HG03095 (cell line): ENCODE measurements around the gene TMEM209.
"Not testable (repeated sequence)": the region's sequence is repeated elsewhere in the genome, so short reads cannot be mapped to it uniquely, and the experiment has no call there.

Source experiments
- ATAC-seq: cut with Tn5 transposase; IDR thresholded peaks from one replicate; pipeline ENCODE4 v1.9.1; 2021; ENCODE audit warnings: moderate library complexity; ENCODE audit not compliant: unreplicated experiment

TMEM209 gene

DNA sequence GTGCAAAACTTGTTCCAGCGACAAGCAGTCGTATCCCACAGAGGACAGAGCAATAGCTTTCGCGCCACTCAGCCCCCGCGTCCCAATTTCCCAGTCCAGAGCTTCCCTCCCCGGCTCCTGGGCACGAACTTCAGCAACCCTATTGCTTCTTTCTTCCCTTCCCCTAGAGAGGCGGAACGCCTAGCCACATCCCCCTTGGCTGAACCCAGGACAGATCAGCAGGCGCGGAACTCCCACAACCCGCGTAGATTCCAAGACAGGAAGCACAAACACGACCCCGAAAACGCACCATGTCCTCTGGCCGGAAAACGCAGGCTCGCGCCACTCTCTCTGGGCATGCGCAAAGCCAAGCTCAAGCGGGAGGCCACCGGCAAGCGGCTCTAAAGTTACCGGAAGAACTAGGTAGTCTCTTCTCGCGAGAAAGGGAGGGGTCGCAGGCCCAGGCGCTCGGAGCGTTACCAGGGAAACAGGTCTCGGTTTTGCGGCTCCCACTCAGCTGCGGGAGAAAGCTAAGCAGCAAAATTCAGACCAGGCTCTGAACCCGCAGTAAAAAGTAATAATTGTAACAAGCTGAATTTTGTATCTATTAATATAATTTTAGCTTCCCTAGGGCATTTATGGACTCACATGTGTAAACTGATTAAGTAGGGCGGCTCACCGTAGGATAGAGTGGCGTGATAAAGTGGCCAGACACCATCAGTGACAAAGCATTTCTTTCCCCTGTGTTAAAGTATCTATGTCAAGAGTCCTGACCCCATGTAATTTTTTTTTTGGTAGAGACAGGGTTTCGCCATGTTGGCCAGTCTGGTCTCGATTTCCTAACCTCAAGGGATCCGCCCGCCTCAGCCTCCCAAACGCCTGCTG is at the start of gene TMEM209:
TSS of gene TMEM209 (minus strand) at position 323 of the 864 bp plus-strand sequence. CDS start at position 292, 31 bp downstream.
- ATAC-seq: peak; percentile 93

GRCh38 chr7:130254555-130254954 is 49.3 kb upstream of the TMEM209 start:
- no peak for ATAC-seq

GRCh38 chr7:130249626-130250025 is 44.4 kb upstream of the TMEM209 start:
- not testable (repeated sequence) for ATAC-seq

DNA sequence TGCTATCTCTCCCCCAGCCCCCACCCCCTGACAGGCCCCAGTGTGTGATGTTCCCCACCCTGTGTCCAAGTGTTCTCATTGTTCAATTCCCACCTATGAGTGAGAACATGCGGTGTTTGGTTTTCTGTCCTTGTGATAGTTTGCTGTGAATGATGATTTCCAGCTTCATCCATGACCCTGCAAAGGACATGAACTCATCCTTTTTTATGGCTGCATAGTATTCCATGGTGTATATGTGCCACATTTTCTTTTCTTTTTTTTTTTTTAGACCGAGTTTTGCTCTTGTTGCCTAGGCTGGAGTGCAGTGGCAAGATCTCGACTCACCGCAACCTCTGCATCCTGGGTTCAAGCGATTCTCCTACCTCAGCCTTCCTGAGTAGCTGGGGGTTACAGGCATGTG is 43.6 kb upstream of the TMEM209 start:
- ATAC-seq: not testable (repeated sequence)

DNA sequence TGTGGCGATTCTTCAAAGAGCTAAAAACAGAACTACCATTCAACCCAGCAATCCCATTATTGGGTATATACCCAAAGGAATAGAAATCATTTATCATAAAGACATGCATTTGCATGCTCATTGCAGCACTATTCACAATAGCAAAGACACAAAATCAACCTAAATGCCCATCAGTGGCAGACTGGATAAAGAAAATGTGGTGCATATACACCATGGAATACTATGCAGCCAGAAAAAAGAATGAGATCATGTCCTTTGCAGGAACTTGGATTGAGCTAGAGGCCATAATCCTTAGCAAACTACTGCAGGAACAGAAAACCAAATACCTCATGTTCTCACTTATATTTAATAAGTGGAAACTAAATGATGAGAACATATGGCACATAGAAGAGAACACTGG is 41.3 kb upstream of the TMEM209 start:
- ATAC-seq: not testable (repeated sequence)

- ATAC-seq: not testable (repeated sequence)
Measured at GRCh38 chr7:130243486-130243885, 38.3 kb upstream of the TMEM209 start.

DNA sequence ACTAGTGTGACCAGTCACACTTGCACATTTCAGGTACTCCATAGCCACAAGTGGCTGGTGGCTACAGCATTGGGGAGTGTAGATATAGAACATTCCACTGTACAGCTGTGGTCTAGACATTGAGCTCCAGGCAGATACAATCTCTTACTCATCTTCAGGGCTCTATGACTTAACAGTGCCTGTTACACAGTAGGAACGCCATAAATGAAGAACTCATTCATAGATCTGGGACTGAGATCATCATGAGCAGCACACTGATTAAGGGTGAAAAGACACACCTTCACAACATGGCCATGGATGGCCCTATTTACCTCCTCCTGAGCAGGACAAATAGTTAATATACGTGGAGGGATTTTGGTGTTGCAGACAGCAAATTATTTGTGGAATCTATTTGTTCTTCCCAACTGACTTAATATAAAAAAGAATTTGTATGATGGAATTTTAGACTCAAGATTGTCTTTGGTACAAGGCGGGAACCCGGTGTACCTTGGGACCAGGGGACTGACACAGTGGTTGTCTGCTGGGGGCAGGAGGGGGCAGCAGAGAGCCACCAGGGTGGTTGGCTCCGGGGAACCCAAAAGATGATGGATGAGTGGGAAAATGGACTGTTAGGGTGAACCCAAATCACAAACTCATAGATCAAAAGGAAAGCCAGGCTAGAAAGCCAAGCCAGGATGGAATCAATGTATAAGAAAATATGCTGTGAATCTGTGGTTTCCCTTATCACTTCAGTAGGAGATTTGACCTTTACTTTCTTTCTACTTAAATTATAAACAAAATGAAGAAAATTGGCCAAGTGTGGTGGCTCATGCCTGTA is 37.2 kb upstream of the TMEM209 start:
- ATAC-seq: peak; percentile 72

- ATAC-seq: no peak
Measured at GRCh38 chr7:130240240-130240639, 35.0 kb upstream of the TMEM209 start.

- ATAC-seq: not testable (repeated sequence)
Measured at GRCh38 chr7:130236361-130236760, 31.2 kb upstream of the TMEM209 start.

GRCh38 chr7:130234078-130234477 is 28.9 kb upstream of the TMEM209 start:
- no peak for ATAC-seq

DNA sequence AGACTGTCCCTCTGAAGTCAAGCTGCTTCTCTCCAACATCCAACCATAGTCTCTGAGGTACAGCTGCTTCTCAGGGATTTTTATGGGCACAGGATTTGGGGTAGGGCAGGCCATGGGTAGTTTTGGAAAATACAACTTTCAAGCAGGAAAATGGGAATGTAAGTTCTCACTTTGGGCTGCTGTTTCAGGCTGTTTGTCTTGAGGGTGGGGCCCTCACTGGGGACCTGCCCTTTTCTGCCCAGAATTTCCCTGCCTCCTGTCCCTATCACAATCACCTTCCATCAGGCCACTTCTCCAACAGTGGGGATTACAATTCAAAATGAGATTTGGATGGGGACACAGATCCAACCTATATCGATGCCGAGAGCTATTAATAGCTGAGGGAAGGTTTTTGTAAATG is 27.0 kb upstream of the TMEM209 start:
- ATAC-seq: no peak

DNA sequence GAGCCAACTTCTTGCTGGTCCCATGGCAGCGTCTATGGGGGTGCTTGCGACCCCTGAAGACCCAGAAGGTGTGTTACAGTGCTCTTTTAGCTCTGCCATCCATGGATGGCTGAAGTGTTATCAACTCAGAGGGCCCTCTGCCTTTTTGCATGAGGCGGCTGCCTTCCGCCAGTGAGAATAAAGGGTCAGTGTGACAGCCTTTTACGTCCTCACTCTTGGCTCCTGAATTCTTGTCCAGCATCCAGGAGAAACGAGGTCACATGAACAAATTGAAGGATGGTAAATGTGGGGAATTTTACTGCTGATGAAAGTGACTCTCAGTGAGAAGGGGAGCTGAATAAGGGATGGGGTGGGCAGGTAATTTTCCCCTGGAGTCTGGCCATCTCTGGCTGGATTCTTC is 26.6 kb upstream of the TMEM209 start:
- no peak for ATAC-seq

DNA sequence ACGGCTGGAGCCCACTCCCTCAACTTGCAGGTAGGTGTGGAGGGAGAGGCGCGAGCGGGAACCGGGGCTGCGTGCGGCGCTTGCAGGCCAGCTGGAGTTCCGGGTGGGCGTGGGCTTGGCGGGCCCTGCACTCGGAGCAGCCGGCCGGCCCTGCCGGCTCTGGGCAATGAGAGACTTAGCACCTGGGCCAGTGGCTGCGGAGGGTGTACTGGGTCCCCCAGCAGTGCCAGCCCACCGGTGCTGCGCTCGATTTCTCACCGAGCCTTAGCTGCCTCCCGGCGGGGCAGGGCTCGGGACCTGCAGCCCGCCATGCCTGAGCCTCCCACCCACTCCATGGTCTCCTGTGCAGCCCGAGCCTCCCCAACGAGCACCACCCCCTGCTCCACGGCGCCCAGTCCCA is 24.8 kb upstream of the TMEM209 start:
- not testable (repeated sequence) for ATAC-seq

DNA sequence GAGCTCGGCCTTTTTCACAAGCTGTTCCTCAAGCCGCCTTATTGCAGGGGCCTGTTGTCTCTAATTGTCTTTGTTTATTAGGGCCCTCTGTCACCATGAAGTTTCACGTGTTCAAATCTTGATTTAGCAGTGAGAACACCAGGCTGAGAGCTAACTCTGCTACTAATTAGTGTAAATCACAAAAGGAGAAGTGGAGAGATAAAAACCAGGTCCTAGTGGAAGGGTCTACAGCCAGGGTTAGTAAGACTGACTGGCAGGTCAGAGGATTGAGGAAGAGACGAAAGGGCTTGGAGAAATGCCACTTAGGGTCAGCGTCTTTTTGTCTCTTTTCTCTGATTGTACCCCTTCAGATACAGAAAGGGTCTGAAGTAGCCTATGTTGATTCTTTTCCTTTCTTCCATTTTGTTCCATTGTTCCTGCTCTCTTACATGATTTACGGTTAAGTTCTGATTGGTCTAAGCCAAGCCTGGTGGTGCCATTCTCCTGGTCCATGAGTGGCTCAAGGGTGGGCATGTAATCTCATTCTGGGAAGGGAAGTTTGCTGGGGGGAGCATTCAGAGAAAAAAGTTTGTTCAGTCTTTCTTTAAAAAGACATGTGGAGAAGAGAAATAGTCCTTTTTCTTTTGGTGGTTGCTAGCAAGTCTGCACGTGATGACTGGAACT is 23.8 kb upstream of the TMEM209 start:
- ATAC-seq: no peak

DNA sequence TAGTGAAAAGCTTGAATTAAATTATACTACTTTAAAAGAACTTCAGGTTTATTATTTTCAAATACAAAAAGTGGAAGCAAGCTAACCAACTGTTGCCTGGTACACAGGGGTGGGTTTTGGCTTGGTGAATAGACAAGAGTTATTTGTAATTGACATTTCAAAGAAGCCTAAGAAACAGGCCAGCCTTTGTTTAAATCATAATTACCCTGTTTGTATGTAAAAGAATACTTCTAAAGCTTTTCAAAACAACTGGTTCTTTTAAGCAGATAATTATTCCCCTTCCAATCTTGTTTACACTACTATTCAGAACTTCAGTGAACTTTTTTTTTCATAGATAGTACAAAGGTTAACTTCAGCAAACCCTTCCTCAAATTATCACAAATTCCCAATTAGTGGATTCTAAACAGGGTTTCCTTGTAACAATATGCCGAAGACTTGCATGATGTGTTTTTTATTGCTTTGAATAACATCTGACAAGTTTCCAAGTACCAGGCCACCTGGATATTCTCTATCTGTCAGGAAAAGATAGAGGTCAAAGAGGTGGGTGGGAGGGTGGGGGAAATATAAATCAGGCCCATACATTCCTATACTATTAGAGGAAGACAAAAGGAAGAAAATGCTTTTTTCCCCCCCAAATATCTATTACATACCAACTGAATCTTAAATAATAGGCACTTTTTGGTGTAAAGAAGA is 22.8 kb upstream of the TMEM209 start:
- ATAC-seq: no peak

DNA sequence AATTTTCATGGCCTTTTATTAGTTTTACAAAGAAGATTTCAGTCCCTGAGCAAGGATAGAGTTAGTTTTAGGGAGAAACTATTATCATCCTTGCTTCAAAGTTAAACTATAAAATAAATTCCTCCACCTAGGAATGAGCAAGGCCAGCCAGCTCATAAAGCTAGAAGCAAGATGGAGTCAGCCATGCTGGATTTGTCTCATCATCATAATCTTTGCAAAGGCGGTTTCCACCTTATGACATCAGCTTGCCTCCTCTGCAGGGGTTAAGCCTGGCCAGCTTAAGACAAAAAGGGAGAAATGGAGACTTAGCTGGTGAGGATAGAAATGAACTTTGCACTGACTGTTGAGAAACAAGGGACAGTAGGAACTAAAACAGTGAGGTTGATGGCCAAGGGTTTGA is 21.1 kb upstream of the TMEM209 start:
- ATAC-seq: no peak

DNA sequence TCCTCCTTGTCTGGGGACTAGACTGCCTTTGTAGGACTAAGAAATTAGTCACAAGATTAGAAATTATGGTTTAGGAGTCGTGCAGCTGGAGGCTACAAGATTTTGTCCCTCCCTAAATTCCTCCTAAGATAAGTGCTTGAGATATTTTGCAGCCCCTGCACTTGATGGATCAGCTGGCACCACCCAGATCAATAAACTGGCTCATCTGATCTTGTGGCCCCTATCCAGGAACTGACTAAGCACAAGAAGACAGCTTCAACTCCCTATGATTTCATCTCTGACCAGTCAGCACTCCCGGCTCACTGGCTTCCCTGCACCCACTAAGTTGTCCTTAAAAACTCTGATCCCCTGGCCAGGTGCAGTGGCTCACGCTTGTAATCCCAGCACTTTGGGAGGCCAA is 19.7 kb upstream of the TMEM209 start:
- ATAC-seq: not testable (repeated sequence)

DNA sequence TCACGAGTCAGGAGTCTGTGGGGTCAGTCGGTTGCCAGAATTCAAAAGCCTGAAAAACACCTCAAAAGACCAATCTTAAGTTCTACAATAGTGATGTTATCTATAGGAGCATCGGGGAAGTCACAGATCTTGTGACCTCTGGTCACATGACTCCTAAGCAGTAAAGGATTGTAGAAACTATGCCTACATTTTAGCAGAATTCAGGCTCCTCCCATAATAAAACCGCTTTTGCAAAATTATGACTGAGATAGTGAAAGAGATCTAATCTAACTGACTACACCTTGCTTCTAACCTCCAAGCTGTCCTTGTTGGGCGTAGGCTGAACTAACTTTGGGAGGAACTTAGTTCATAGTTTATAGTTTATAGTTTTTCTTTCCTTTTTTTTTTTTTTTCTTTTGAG is 19.0 kb upstream of the TMEM209 start:
- no peak for ATAC-seq

GRCh38 chr7:130223646-130224045 is 18.4 kb upstream of the TMEM209 start:
- no peak for ATAC-seq

DNA sequence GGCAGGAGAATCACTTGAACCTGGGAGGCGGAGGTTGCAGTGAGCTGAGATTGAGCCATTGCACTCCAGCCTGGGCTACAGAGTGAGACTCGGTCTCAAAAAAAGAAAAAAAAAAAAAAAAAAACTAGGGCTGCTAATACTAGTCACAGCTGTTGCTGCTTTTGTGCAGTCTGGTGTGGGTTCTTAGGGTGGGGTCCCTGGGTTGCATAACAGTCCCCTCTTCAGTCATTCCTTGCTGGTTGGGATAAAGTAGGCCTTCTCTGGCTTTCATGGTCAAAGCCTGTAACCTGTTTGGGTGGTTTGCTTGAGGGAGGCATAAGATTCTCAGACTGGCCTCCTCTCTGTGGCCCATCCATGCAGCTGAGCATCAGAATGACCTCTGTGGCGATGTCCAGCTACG is 16.5 kb upstream of the TMEM209 start:
- no peak for ATAC-seq

GRCh38 chr7:130219871-130220270 is 14.7 kb upstream of the TMEM209 start:
- no peak for ATAC-seq
